IPS-18a (cell line): ENCODE data around the gene TMA7.

Experiments used
- H3K27ac ChIP-seq: one replicate; pipeline ENCODE4 v1.5.1; 2013; ENCODE audit warnings: low read length
- H3K27me3 ChIP-seq: one replicate; pipeline ENCODE4 v1.6.1; 2013; ENCODE audit warnings: mild to moderate bottlenecking, low read length; ENCODE audit not compliant: control insufficient read depth, insufficient read depth
- H3K36me3 ChIP-seq: one replicate; pipeline ENCODE4 v1.6.1; 2013; ENCODE audit warnings: low read depth, low read length; ENCODE audit not compliant: control insufficient read depth
- H3K4me1 ChIP-seq: one replicate; pipeline ENCODE4 v1.6.1; 2013; ENCODE audit warnings: low read depth, low read length; ENCODE audit not compliant: control insufficient read depth
- H3K4me3 ChIP-seq: one replicate; pipeline ENCODE4 v1.5.1; 2013; ENCODE audit warnings: low read length
- H3K9ac ChIP-seq: one replicate; pipeline ENCODE4 v1.6.1; 2013; ENCODE audit warnings: mild to moderate bottlenecking, low read length, moderate library complexity
- H3K9me3 ChIP-seq: one replicate; pipeline ENCODE4 v1.6.1; 2013; ENCODE audit warnings: low read depth, low read length; ENCODE audit not compliant: control insufficient read depth

TMA7 gene

DNA sequence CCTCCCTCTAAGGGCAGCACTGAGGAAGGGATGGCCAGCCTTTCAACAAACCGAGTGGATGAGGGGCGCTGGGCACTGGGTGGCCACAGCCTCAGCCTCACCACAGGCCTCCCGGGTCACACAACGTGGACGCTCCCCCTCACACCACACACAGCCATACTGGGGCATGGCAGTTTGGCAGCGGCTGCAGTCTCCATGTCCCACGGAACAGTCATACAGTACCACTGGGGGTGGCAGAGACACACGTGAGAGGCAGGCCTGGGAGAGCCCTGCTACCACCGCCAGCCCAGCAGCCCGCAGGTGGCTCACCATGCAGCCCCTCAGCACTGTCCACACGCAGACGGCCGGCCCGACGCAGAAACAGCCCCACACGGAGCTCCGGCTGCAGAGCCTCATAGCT, 21.9 kb upstream of the TMA7 start:
- H3K36me3 ChIP-seq = peaks cover 84% of the 10 kb centered on the region
- no peak overlapping the region for H3K9ac ChIP-seq
- no peaks in the 10 kb centered on the region for H3K4me1 ChIP-seq
- no peaks in the 10 kb centered on the region for H3K27me3 ChIP-seq
- H3K9me3 ChIP-seq = no peaks in the 10 kb centered on the region
- H3K4me3 ChIP-seq = no peak overlapping the region
- no peak overlapping the region for H3K27ac ChIP-seq

GRCh38 chr3:48418651-48419050, 21.4 kb upstream of the TMA7 start:
- no peak overlapping the region for H3K9ac ChIP-seq
- H3K27ac ChIP-seq = no peak overlapping the region
- no peak overlapping the region for H3K4me3 ChIP-seq
- H3K4me1 ChIP-seq = no peaks in the 10 kb centered on the region
- H3K36me3 ChIP-seq = peaks cover 84% of the 10 kb centered on the region
- no peaks in the 10 kb centered on the region for H3K27me3 ChIP-seq
- no peaks in the 10 kb centered on the region for H3K9me3 ChIP-seq

DNA sequence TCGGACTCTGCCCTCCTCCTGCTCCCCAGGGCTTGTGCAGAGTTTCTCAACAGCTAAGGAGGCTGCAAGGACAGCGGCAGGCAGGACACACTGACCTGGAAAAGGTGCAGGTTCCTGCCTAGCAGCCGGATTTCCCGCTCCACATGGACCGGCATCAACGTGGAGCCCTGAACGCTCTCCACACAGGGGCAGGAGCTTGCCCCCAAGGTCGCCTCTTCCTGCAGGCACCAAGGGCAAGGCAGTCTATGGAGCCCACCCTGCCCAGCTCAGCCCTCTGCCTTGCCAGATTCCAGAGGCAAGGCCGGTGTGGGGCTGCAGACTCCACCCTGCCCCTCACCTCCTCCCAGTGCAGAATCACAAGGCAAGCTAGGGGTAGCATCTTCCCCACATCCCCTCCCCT, 20.9 kb upstream of the TMA7 start:
- Histone ChIP-seq H3K4me1 (no peaks in the 10 kb centered on the region), H3K27me3 (no peaks in the 10 kb centered on the region), H3K36me3 (peaks cover 80% of the 10 kb centered on the region), H3K9ac (no peak overlapping the region), H3K27ac (no peak overlapping the region), H3K4me3 (no peak overlapping the region), H3K9me3 (no peaks in the 10 kb centered on the region)

GRCh38 chr3:48419597-48419996, 20.5 kb upstream of the TMA7 start:
- H3K9ac ChIP-seq = no peak overlapping the region
- no peak overlapping the region for H3K4me3 ChIP-seq
- H3K9me3 ChIP-seq = no peaks in the 10 kb centered on the region
- no peaks in the 10 kb centered on the region for H3K27me3 ChIP-seq
- peaks cover 80% of the 10 kb centered on the region for H3K36me3 ChIP-seq
- no peaks in the 10 kb centered on the region for H3K4me1 ChIP-seq
- no peak overlapping the region for H3K27ac ChIP-seq

- Histone ChIP-seq H3K36me3 (peaks cover 70% of the 10 kb centered on the region), H3K27ac (no peak overlapping the region)
These were observed 19.5 kb upstream of the TMA7 start for GRCh38 chr3:48420561-48420960.

GRCh38 chr3:48422272-48422671, 17.8 kb upstream of the TMA7 start:
- Histone ChIP-seq H3K9ac (no peak overlapping the region), H3K36me3 (peaks cover 54% of the 10 kb centered on the region), H3K27ac (no peak overlapping the region), H3K4me1 (peaks cover under 1% of the 10 kb centered on the region), H3K9me3 (no peaks in the 10 kb centered on the region), H3K27me3 (no peaks in the 10 kb centered on the region), H3K4me3 (no peak overlapping the region)

More at GRCh38 chr3:48420561-48420960, 19.5 kb upstream of the TMA7 start:
- no peaks in the 10 kb centered on the region for H3K4me1 ChIP-seq
- no peak overlapping the region for H3K4me3 ChIP-seq
- no peaks in the 10 kb centered on the region for H3K9me3 ChIP-seq
- no peaks in the 10 kb centered on the region for H3K27me3 ChIP-seq
- no peak overlapping the region for H3K9ac ChIP-seq

- H3K4me1 ChIP-seq = peaks cover 4% of the 10 kb centered on the region
- H3K9ac ChIP-seq = no peak overlapping the region
These were observed 17.4 kb upstream of the TMA7 start for GRCh38 chr3:48422681-48423080.

DNA sequence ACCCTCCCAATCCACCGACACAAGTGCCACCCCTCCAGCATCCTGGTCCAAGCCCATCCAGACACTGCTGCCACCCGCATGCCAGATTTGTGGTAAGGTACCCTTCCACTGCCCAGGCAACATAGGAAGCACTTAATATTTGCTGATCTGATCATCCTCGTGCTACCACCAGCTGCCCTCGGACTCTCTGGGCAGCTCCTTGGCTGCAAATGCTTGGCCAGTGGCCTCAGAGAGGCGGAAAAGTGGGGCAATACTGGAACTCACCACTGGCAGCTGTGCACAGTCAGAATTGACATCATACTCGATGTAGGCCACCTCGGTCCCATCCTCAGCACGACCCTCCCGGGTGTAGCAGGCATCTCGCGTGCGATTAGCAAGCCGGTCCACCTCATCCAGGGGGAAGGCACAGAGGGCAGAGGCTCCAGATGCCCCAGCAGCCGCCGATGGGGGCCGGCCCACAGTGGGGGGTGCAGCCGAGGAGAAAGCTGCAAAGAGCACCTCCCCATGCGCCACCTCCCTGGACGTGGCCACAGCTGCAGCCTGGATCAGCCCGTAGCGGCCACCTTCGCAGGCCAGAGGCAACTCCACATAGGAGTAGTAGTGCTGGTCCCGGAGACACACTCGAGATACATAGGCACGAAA, 16.7 kb upstream of the TMA7 start:
- no peaks in the 10 kb centered on the region for H3K9me3 ChIP-seq
- H3K9ac ChIP-seq = no peak overlapping the region
- H3K36me3 ChIP-seq = peaks cover 43% of the 10 kb centered on the region
- H3K4me1 ChIP-seq = peaks cover 10% of the 10 kb centered on the region
- H3K4me3 ChIP-seq = no peak overlapping the region
- H3K27ac ChIP-seq = no peak overlapping the region
- H3K27me3 ChIP-seq = no peaks in the 10 kb centered on the region

More at GRCh38 chr3:48422681-48423080, 17.4 kb upstream of the TMA7 start:
- Histone ChIP-seq H3K4me3 (no peak overlapping the region), H3K27me3 (no peaks in the 10 kb centered on the region), H3K9me3 (no peaks in the 10 kb centered on the region), H3K36me3 (peaks cover 50% of the 10 kb centered on the region), H3K27ac (no peak overlapping the region)

DNA sequence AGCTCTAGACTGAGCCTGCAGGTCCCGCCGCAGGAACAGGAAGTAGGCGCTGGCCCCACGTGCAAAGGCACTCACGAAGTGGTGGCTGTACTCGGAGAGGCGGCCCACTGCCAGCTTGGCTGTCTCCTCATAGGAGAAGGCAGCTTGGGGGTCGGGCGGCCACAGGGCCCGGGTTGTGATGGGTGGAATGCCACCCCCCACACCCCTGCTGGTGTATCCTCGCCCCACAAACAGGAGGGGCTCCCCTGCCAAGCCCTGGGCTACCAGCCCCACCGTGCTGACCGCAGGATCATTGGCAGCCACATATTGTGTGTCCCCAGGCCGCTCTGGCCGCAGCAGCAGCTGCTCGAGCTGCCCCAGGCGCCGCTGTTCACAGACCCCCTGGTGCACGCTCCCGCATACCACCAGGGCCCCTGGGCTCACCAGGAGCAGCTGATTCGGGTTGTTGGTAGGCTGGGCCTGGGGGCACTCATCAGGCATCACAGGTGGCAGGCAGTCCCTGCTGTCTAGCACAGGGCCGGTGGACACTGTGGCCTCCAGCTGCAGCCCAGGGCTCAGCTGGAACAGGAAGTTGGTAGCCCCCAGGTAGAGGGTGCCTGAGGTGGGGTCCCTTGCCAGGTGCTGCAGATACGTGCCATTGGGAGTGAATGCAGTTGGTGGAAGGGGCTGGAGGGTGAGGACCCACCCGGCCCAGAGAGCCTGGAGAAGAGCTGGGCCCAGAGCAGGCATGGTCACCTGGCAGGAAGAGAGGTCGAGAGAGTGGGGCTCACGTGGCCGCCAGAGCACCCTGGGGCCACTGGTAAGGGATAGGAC, 16.0 kb upstream of the TMA7 start:
- H3K27me3 ChIP-seq = no peaks in the 10 kb centered on the region
- H3K9me3 ChIP-seq = no peaks in the 10 kb centered on the region
- no peak overlapping the region for H3K27ac ChIP-seq
- no peak overlapping the region for H3K9ac ChIP-seq
- peaks cover 10% of the 10 kb centered on the region for H3K4me1 ChIP-seq
- peaks cover 36% of the 10 kb centered on the region for H3K36me3 ChIP-seq
- no peak overlapping the region for H3K4me3 ChIP-seq

GRCh38 chr3:48425281-48425812, 14.7 kb upstream of the TMA7 start:
- Histone ChIP-seq H3K4me1 (peaks cover 10% of the 10 kb centered on the region), H3K27ac (no peak overlapping the region), H3K9ac (no peak overlapping the region), H3K36me3 (peaks cover 27% of the 10 kb centered on the region), H3K27me3 (no peaks in the 10 kb centered on the region), H3K9me3 (no peaks in the 10 kb centered on the region), H3K4me3 (no peak overlapping the region)

DNA sequence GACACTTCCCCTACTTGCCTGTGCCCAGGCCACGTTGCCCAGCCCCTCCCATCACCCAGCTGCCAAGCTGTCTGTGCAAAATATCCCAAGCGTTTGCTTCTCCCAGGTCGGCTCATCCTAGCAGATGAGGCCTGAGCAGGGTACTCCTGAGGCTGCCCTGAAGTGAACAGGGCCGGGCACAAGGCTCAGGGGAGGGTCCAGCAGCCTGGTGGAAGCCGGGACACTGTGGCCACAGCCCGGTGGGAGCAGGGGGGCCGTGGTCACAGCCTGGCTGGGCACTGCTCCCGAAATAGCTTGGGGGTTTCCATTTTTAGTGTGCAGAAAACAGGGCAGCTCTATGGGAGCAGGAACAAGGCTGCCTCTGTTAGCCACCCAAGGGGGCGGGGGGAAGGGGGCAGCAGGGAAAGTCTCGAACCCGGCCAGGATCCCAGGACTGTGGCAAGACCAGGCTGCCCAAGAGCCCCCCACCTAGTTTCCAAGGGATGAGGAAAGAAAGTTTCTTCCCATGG, 13.6 kb upstream of the TMA7 start:
- Histone ChIP-seq H3K4me3 (no peak overlapping the region), H3K36me3 (peaks cover 16% of the 10 kb centered on the region), H3K27ac (no peak overlapping the region), H3K9ac (no peak overlapping the region), H3K9me3 (no peaks in the 10 kb centered on the region), H3K27me3 (no peaks in the 10 kb centered on the region), H3K4me1 (peaks cover 14% of the 10 kb centered on the region)
